Cardiac muscle cell (in vitro differentiated cells and primary cell): Measurements from ENCODE around the gene SUSD5. TPM values are rescaled to one million over a fixed set of nuclear protein-coding genes. Genes with fewer than 3 reads are reported as not detected.

ENCODE experiments used
- DNase-seq, 2 donors: peaks; one replicate each; pipeline versions ENCODE4 v3.0.0 to v3.0.0-alpha.2; 2010 to 2017; ENCODE audit warnings: low read depth in 1 of 2, low spot score in 1 of 2
- H3K27ac ChIP-seq: fragments of 200-600 bp; sonication (generic); 2 replicates; pipeline ENCODE4 v1.5.1; 2016
- H3K27me3 ChIP-seq: fragments of 200-600 bp; sonication (generic); 2 replicates; pipeline ENCODE4 v1.6.0; 2016; ENCODE audit warnings: control low read depth
- H3K36me3 ChIP-seq: fragments of 200-600 bp; sonication (generic); 2 replicates; pipeline ENCODE4 v1.5.1; 2016; ENCODE audit warnings: control low read depth
- H3K4me1 ChIP-seq: fragments of 200-600 bp; sonication (generic); 2 replicates; pipeline ENCODE4 v1.8.1; 2017; ENCODE audit warnings: low read depth, mild to moderate bottlenecking, mixed run types
- H3K4me3 ChIP-seq: fragments of 200-600 bp; sonication (generic); 2 replicates; pipeline ENCODE4 v1.5.1; 2016; ENCODE audit warnings: mild to moderate bottlenecking
- H3K9me3 ChIP-seq: fragments of 200-600 bp; sonication (generic); 2 replicates; pipeline ENCODE4 v1.5.1; 2017; ENCODE audit warnings: low read depth, mild to moderate bottlenecking, control low read depth
- CTCF ChIP-seq: IDR thresholded peaks from 2 replicates; pipeline ENCODE4 v1.5.1; 2012; ENCODE audit warnings: low read depth, mild to moderate bottlenecking, low read length
- polyA plus RNA-seq: library from polyadenylated mRNA; unstranded; fragments of >200 nt; fragmentation: Nextera tagmentation; extraction: Ambion mirVana; gene quantifications from 2 replicates; pipeline ENCODE4 v1.2.1, GENCODE V29; 2016
- total RNA-seq: library from RNA; depleted of rRNA; stranded (reverse); fragments of >200 nt; gene quantifications from 2 replicates; pipeline ENCODE4 v1.2.3, GENCODE V29; 2016

SUSD5 gene
- total and polyA plus RNA-seq, 2 experiments from 2014 or later = 4.3 to 11.0 TPM

- H3K27ac ChIP-seq = no peak overlapping the region
- no peak for TF ChIP-seq CTCF
- no peak overlapping the region for H3K4me3 ChIP-seq
- H3K4me1 ChIP-seq = no peaks in the 10 kb centered on the region
- DNase-seq = no peak
- no peaks in the 10 kb centered on the region for H3K36me3 ChIP-seq
- no peaks in the 10 kb centered on the region for H3K27me3 ChIP-seq
- peaks cover 3% of the 10 kb centered on the region for H3K9me3 ChIP-seq
Measured at GRCh38 chr3:33181229-33181628, 37.4 kb downstream of the SUSD5 start.

- peaks cover 3% of the 10 kb centered on the region for H3K9me3 ChIP-seq
- DNase-seq = no peak
- TF ChIP-seq CTCF = no peak
- no peaks in the 10 kb centered on the region for H3K27me3 ChIP-seq
- no peaks in the 10 kb centered on the region for H3K4me1 ChIP-seq
- no peak overlapping the region for H3K27ac ChIP-seq
- H3K36me3 ChIP-seq = no peaks in the 10 kb centered on the region
- H3K4me3 ChIP-seq = no peak overlapping the region
Measured at GRCh38 chr3:33179132-33179531, 39.5 kb downstream of the SUSD5 start.

- Histone ChIP-seq H3K27ac (no peak overlapping the region), H3K9me3 (peaks cover 2% of the 10 kb centered on the region), H3K27me3 (no peaks in the 10 kb centered on the region), H3K4me1 (peaks cover 12% of the 10 kb centered on the region), H3K4me3 (no peak overlapping the region), H3K36me3 (no peaks in the 10 kb centered on the region)
- no peak for TF ChIP-seq CTCF
- no peak for DNase-seq
Measured at GRCh38 chr3:33174711-33175414, 43.7 kb downstream of the SUSD5 start.

GRCh38 chr3:33174095-33174494 lies 44.5 kb downstream of the SUSD5 start:
- H3K9me3 ChIP-seq = no peaks in the 10 kb centered on the region
- no peaks in the 10 kb centered on the region for H3K27me3 ChIP-seq
- no peak overlapping the region for H3K27ac ChIP-seq
- H3K36me3 ChIP-seq = no peaks in the 10 kb centered on the region
- no peak for TF ChIP-seq CTCF
- H3K4me1 ChIP-seq = peaks cover 12% of the 10 kb centered on the region
- no peak for DNase-seq
- no peak overlapping the region for H3K4me3 ChIP-seq

DNA sequence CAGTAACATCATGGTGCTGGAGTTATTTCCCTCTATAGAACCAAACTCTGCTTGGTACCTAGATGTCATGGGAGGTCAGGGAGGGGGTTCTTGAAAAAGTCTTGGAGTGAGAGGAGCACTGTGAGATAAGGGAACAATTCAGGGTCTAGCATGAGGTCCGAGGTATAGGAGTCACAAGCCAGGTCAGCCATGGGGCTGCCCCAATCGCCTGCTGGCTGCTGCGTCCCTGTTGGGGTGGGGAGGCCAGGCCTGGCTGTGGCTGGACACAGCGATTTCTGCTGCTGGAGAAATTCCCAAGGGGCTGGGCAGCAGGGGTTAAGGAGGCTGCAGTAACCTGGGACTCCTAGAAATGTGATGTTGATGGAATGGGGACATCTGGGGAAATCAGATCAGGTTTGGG lies 44.9 kb downstream of the SUSD5 start:
- peaks cover 12% of the 10 kb centered on the region for H3K4me1 ChIP-seq
- no peaks in the 10 kb centered on the region for H3K36me3 ChIP-seq

More for the DNA sequence above, 44.9 kb downstream of the SUSD5 start:
- TF ChIP-seq CTCF = no peak
- Histone ChIP-seq H3K9me3 (no peaks in the 10 kb centered on the region), H3K27ac (no peak overlapping the region), H3K27me3 (no peaks in the 10 kb centered on the region), H3K4me3 (no peak overlapping the region)
- no peak for DNase-seq
